ENCODE results near the gene ZFPM1.

ZFPM1 gene

GRCh38 chr16:88521674-88522073 is 68.6 kb downstream of the ZFPM1 start:
- Mint-ChIP-seq H3K27me3 (ENCODE audit: low read depth) (no peaks in the 10 kb centered on the region), H3K9me3 (peaks cover 14% of the 10 kb centered on the region), H3K4me1 (ENCODE audit: low read depth) (no peaks in the 10 kb centered on the region), H3K36me3 (ENCODE audit: low read depth) (no peaks in the 10 kb centered on the region), H3K27ac (no peak overlapping the region), H3K4me3 (no peak overlapping the region)
- no peak for DNase-seq (ENCODE audit: low spot score)

DNA sequence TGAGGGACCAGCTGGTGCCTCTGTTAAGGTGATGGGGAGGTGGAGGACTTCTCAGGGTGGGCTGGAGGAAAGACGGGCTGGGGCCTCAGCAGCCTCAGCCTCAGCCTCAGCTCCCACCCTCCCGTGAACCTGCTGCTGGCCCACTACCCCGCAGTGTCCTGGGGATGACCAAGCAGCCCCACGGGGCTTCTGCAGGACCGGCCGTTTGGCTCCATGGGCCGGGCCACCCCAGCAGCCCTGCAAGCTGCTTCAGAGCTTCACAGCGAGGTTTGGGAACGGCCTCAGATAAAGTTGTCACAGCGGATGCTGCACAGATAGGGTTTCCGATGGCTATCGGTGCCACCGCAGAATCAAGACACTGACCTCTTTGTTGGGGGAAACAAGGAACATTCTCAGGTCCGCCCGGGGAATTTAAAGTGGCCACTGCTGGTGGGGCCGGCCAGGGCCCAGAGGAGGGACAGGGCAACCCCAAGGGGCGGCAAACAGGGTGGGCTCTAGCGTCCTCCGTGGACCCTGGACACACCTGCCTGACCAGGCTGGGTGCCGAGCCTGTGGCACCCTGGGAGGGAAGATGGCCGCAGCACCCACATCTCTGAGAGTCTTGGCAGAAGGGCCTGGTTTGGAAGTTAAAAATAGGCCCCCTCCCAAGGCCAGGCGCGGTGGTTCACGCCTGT is 69.3 kb downstream of the ZFPM1 start:
- H3K27me3 Mint-ChIP-seq (ENCODE audit: low read depth), result no peaks in the 10 kb centered on the region
- no peaks in the 10 kb centered on the region for H3K36me3 Mint-ChIP-seq (ENCODE audit: low read depth)
- no peak overlapping the region for H3K27ac Mint-ChIP-seq
- H3K9me3 Mint-ChIP-seq, result peaks cover 12% of the 10 kb centered on the region
- DNase-seq (ENCODE audit: low spot score), result no peak
- no peak overlapping the region for H3K4me3 Mint-ChIP-seq
- H3K4me1 Mint-ChIP-seq (ENCODE audit: low read depth), result no peaks in the 10 kb centered on the region

- Mint-ChIP-seq H3K4me1 (ENCODE audit: low read depth) (no peaks in the 10 kb centered on the region), H3K27ac (no peak overlapping the region), H3K27me3 (ENCODE audit: low read depth) (no peaks in the 10 kb centered on the region), H3K9me3 (peaks cover 7% of the 10 kb centered on the region), H3K4me3 (no peak overlapping the region), H3K36me3 (ENCODE audit: low read depth) (no peaks in the 10 kb centered on the region)
- no peak for DNase-seq (ENCODE audit: low spot score)
Observed at GRCh38 chr16:88523309-88524161, 70.5 kb downstream of the ZFPM1 start.

GRCh38 chr16:88524274-88524972 is 71.3 kb downstream of the ZFPM1 start:
- no peak overlapping the region for H3K4me3 Mint-ChIP-seq
- no peaks in the 10 kb centered on the region for H3K4me1 Mint-ChIP-seq (ENCODE audit: low read depth)
- no peaks in the 10 kb centered on the region for H3K27me3 Mint-ChIP-seq (ENCODE audit: low read depth)
- no peak for DNase-seq (ENCODE audit: low spot score)
- no peak overlapping the region for H3K27ac Mint-ChIP-seq
- H3K36me3 Mint-ChIP-seq (ENCODE audit: low read depth), result no peaks in the 10 kb centered on the region
- no peaks in the 10 kb centered on the region for H3K9me3 Mint-ChIP-seq

DNA sequence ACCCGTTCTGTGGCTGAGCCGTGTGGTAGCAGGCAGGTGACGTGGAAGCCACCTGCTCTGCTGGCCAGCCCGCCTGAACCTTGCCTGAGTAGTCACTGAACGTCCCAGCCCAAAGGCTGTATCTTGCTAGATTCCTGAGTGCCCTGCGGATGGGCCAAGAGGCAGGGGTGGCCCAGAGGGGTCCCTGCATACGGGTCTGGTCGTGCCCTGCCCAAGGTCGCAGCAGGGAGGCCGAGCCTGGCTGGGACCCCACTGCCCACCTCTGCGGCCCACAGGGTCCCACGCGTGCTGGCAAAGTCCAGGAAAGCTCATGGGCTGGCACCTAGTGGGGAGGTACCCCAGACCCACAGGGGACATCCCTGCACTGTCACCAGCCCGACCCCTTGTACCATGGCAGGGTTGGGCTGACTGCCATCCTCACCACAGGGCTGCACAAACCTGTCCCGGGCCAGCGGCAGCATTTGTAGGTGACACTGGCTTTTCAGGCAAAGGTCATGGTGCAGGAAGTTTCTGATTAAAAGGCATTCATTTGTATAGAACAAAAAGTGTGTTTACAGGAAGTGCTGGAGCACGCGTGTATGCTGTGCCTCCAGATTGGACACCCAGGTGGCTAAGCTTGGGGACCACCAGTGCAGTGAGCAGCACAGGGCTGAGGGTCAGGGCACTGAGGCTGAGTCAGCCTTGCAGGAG is 72.0 kb downstream of the ZFPM1 start:
- H3K27me3 Mint-ChIP-seq (ENCODE audit: low read depth), result no peaks in the 10 kb centered on the region
- no peak overlapping the region for H3K27ac Mint-ChIP-seq

DNA sequence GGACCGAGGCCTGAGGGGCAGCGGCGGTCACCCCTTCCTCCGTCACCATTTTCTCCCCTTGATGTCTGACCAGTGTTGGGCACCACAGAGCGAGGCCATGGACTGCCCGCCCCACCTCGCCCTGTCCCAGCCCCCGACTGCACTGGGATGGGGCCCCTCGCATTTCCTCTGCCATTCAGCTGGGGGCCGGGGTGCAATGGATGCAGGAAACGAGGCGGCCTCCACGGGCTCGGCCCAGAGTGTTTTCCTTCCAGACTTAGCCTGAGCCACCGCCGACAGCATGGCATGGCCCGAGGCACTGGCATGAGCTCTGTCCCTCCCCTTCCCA is 72.5 kb downstream of the ZFPM1 start:
- no peak overlapping the region for H3K27ac Mint-ChIP-seq
- no peak overlapping the region for H3K4me3 Mint-ChIP-seq
- H3K9me3 Mint-ChIP-seq, result no peaks in the 10 kb centered on the region
- no peak for DNase-seq (ENCODE audit: low spot score)
- no peaks in the 10 kb centered on the region for H3K4me1 Mint-ChIP-seq (ENCODE audit: low read depth)
- no peaks in the 10 kb centered on the region for H3K27me3 Mint-ChIP-seq (ENCODE audit: low read depth)
- no peaks in the 10 kb centered on the region for H3K36me3 Mint-ChIP-seq (ENCODE audit: low read depth)

More for the DNA sequence above, 72.0 kb downstream of the ZFPM1 start:
- H3K36me3 Mint-ChIP-seq (ENCODE audit: low read depth), result no peaks in the 10 kb centered on the region
- H3K4me1 Mint-ChIP-seq (ENCODE audit: low read depth), result no peaks in the 10 kb centered on the region
- no peak overlapping the region for H3K4me3 Mint-ChIP-seq
- DNase-seq (ENCODE audit: low spot score), result no peak
- H3K9me3 Mint-ChIP-seq, result no peaks in the 10 kb centered on the region

DNA sequence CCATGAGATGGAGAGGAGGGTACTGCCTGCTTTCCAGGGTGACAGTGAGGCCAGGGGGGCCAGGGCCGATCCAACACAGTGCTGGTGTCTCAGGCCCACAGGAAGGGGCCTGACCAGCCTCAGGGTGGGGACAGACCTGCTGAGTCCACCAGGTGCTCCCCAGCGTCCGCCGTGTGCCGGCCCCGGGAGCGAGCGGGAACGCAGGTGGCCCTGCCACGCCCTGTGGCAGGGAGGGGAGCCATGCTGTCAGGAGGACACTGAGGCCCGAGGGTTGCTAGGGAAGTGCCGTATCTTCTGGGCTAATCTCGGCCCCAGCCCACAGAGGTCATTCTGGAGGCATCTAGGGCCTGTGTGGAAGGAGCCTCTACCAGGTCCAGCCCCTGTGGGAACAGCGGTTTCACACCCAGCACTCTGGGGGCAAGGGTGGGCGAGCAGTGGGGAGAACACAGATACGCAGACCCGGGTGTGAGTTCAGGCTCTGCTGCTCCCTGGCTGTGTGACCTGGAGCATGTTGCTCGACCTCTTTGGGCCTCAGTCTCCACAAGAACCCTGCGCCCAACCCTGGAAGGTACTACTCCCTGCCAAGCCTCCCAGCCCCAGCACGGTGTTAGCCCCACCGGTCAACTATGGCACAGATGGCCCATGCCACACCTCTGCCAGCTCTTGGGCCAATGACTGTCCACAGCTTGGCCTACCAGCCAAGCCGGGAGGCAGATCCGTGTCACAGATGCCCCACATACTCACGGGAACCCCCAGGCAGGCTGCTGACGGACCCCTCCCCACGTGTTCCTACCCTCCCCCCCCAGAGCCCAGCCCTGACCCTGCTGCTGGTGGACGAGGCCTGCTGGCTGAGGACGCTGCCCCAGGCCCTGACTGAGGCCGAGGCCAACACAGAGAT is 73.2 kb downstream of the ZFPM1 start:
- DNase-seq (ENCODE audit: low spot score), result no peak
- H3K36me3 Mint-ChIP-seq (ENCODE audit: low read depth), result no peaks in the 10 kb centered on the region
- H3K27me3 Mint-ChIP-seq (ENCODE audit: low read depth), result no peaks in the 10 kb centered on the region
- H3K27ac Mint-ChIP-seq, result no peak overlapping the region
- no peaks in the 10 kb centered on the region for H3K4me1 Mint-ChIP-seq (ENCODE audit: low read depth)
- no peak overlapping the region for H3K4me3 Mint-ChIP-seq
- no peaks in the 10 kb centered on the region for H3K9me3 Mint-ChIP-seq

DNA sequence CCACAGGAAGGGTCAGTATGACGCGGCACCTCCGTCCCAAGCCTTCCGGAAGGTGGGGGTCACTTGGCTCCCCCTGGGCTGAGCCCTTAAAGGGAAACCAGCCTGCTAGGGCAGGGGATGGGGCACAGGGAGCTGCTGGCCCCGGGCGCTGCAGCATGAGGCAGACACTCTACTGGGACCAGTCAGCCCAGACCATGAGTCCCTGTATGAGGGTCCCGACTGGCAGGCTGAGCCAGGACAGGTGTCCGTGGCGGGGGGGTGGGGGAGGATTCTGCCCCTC is 73.8 kb downstream of the ZFPM1 start:
- Mint-ChIP-seq H3K27me3 (ENCODE audit: low read depth) (no peaks in the 10 kb centered on the region), H3K36me3 (ENCODE audit: low read depth) (no peaks in the 10 kb centered on the region), H3K4me3 (no peak overlapping the region), H3K4me1 (ENCODE audit: low read depth) (no peaks in the 10 kb centered on the region), H3K9me3 (no peaks in the 10 kb centered on the region), H3K27ac (no peak overlapping the region)
- no peak for DNase-seq (ENCODE audit: low spot score)

- H3K9me3 Mint-ChIP-seq, result no peaks in the 10 kb centered on the region
- no peaks in the 10 kb centered on the region for H3K36me3 Mint-ChIP-seq (ENCODE audit: low read depth)
- no peak overlapping the region for H3K4me3 Mint-ChIP-seq
- H3K27me3 Mint-ChIP-seq (ENCODE audit: low read depth), result no peaks in the 10 kb centered on the region
- H3K4me1 Mint-ChIP-seq (ENCODE audit: low read depth), result no peaks in the 10 kb centered on the region
- DNase-seq (ENCODE audit: low spot score), result peak; percentile 47
- H3K27ac Mint-ChIP-seq, result no peak overlapping the region
Observed at GRCh38 chr16:88527186-88527936, 74.3 kb downstream of the ZFPM1 start.

- no peaks in the 10 kb centered on the region for H3K4me1 Mint-ChIP-seq (ENCODE audit: low read depth)
- no peak overlapping the region for H3K27ac Mint-ChIP-seq
- no peaks in the 10 kb centered on the region for H3K36me3 Mint-ChIP-seq (ENCODE audit: low read depth)
- H3K4me3 Mint-ChIP-seq, result no peak overlapping the region
- H3K9me3 Mint-ChIP-seq, result no peaks in the 10 kb centered on the region
- DNase-seq (ENCODE audit: low spot score), result no peak
- no peaks in the 10 kb centered on the region for H3K27me3 Mint-ChIP-seq (ENCODE audit: low read depth)
Observed at GRCh38 chr16:88527937-88528743, 75.1 kb downstream of the ZFPM1 start.

GRCh38 chr16:88528902-88529318 is 75.8 kb downstream of the ZFPM1 start:
- no peaks in the 10 kb centered on the region for H3K9me3 Mint-ChIP-seq
- no peak overlapping the region for H3K4me3 Mint-ChIP-seq
- DNase-seq (ENCODE audit: low spot score), result no peak
- no peak overlapping the region for H3K27ac Mint-ChIP-seq
- H3K27me3 Mint-ChIP-seq (ENCODE audit: low read depth), result no peaks in the 10 kb centered on the region
- H3K36me3 Mint-ChIP-seq (ENCODE audit: low read depth), result no peaks in the 10 kb centered on the region
- no peaks in the 10 kb centered on the region for H3K4me1 Mint-ChIP-seq (ENCODE audit: low read depth)

DNA sequence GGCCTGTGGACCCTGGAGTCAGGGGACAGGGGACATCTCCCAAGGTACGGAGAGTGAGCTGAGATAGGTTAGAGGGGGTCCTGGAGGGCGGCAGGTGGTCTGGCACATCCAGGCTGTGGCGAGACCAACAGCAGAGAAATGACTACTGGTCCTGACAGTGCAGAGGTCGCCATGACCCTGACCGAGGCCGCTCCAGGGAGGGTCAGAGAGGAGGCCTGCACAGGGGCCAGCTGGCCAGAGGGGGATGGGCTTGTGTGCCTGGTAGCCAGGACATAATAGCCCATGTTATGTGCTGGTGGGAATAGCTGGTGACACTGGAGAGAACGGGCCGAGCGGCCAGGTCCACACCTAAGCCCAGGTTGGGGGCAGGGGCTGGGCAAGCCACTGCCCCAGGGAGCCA is 76.5 kb downstream of the ZFPM1 start:
- no peaks in the 10 kb centered on the region for H3K27me3 Mint-ChIP-seq (ENCODE audit: low read depth)
- no peak overlapping the region for H3K4me3 Mint-ChIP-seq
- H3K4me1 Mint-ChIP-seq (ENCODE audit: low read depth), result no peaks in the 10 kb centered on the region
- H3K27ac Mint-ChIP-seq, result no peak overlapping the region
- no peak for DNase-seq (ENCODE audit: low spot score)
- H3K9me3 Mint-ChIP-seq, result no peaks in the 10 kb centered on the region
- H3K36me3 Mint-ChIP-seq (ENCODE audit: low read depth), result no peaks in the 10 kb centered on the region

All from T-helper 2 cell treated with Interferon-gamma antibody and Interleukin-4, amounts not matched to agents 5 μg/mL and 100 μg/mL, for 36 hours (primary cell).